ENCODE results near the gene TDP2. TPM values are rescaled to one million over a fixed set of nuclear protein-coding genes. Genes with fewer than 3 reads are reported as not detected.

TDP2 gene
- total RNA-seq, 1 donor from 2014 or later = 36.8 TPM

Other genes with a start within 250 kb of the TDP2 start
- gene GPLD1, start 177.3 kb downstream of the TDP2 start, total RNA-seq = under 0.01 and 0.45 TPM in 2 replicates
- gene ALDH5A1, start 171.9 kb downstream of the TDP2 start, total RNA-seq = 1.0 and 3.8 TPM in 2 replicates
- not detected in 2 replicates for gene KIAA0319, start 20.7 kb downstream of the TDP2 start, total RNA-seq
- 7.3 and 16.0 TPM in 2 replicates for gene ACOT13, start 178 bp upstream of the TDP2 start, total RNA-seq
- gene C6orf62, start 52.3 kb upstream of the TDP2 start, total RNA-seq = 116 and 199 TPM in 2 replicates
- 12.1 and 19.3 TPM in 2 replicates for gene GMNN, start 108.0 kb upstream of the TDP2 start, total RNA-seq
- not detected in 2 replicates for gene ARMH2, start 132.0 kb upstream of the TDP2 start, total RNA-seq